Adipose tissue (tissue), 3 donors: ENCODE measurements around the gene SMO. TPM values are rescaled to one million over a fixed set of nuclear protein-coding genes. Genes with fewer than 3 reads are reported as not detected.
"Not testable (repeated sequence)": the region's sequence is repeated elsewhere in the genome, so short reads cannot be mapped to it uniquely, and the experiment has no call there.

ENCODE experiments used
- H3K27ac ChIP-seq: one replicate; pipeline ENCODE4 v1.5.1; 2013; ENCODE audit warnings: low read depth, low read length
- WGBS, 3 donors: extraction: QIAGEN DNeasy Blood & Tissue Kit; methylation state at CpG; one replicate each; pipeline ENCODE4 v1.1.7; 2013; 5-methylcytosine and 5-hydroxymethylcytosine counted together
- polyA plus RNA-seq, 3 donors: library from polyadenylated mRNA; stranded (reverse); fragments of 200-250 nt; gene quantifications; one replicate each; pipeline ENCODE4 v1.2.3, GENCODE V29; 2013
- donor health status: healthy with polysubstance abuse.
- donor health status: Bipolar disorder and iron deficiency.
- donor health status: healthy.

The SMO gene
- polyA plus RNA-seq, 3 donors = 1.9 to 4.5 (median 3.1) TPM

DNA sequence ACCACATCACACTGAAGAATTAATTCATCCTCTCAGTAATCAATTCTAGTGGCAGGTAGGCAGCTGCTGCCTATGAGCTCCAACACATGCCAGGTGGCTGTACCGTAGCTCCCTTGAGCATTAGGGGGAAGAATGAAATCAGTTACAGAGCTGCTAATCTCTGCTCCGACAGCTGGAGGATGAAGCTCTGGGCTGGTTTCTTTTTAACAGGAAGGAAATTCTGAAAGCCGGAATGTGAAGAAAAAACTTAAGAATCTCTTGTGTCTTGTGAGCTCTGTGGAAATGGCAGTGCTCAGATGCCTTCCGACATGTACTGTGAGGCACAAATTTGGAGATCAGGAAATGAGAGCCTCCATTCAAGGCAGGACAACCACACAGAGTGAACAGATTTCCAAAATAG, 33.6 kb downstream of the SMO start:
- no peak overlapping the region for H3K27ac ChIP-seq
- WGBS, 3 donors = 13 to 34% (median 22%) methylated on average over 4 of the region's 4 CpGs

- 0 to 1% (median 0%) methylated on average over 47 to 63 of the region's 63 CpGs for WGBS, 3 donors
- H3K27ac ChIP-seq = peak within 1 kb of the TSS; percentile 66
These were observed 36.1 kb downstream of the SMO start, which contains the start of gene AHCYL2 for GRCh38 chr7:129224251-129225205. Gene AHCYL2 (plus strand): TSS chr7:129225030.

DNA sequence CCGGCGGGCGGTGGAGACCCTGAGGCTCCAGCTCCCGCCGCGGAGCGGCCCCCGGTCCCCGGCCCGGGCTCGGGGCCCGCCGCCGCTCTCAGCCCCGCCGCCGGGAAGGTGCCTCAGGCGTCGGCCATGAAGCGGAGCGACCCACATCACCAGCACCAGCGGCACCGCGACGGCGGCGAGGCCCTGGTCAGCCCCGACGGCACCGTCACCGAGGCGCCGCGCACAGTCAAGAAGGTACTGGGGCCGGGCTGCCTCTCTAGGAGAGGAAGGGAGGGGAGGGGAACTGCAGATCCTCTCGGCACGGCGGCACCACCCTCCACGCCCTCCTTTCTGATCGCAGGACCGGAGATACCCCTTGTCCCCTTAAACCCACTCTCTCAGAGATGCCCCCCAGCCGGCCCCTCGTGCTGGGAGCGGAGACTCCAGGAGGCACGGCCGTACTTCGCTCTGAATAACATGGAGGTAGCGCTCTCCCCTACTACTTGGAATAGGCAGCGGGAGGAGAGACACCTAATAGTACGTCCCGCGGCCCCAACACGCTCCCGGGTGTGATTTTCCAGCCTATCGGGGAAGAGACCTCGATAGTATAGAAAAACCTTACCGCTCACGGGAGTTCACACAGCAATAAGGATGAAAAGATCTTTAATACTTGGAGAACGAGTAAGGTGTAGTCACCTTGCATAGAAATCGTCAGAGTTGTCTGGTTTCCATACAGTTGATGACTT, 36.9 kb downstream of the SMO start:
- no peak overlapping the region for H3K27ac ChIP-seq
- WGBS, 3 donors = 1% methylated on average over 58 to 60 of the region's 60 CpGs

DNA sequence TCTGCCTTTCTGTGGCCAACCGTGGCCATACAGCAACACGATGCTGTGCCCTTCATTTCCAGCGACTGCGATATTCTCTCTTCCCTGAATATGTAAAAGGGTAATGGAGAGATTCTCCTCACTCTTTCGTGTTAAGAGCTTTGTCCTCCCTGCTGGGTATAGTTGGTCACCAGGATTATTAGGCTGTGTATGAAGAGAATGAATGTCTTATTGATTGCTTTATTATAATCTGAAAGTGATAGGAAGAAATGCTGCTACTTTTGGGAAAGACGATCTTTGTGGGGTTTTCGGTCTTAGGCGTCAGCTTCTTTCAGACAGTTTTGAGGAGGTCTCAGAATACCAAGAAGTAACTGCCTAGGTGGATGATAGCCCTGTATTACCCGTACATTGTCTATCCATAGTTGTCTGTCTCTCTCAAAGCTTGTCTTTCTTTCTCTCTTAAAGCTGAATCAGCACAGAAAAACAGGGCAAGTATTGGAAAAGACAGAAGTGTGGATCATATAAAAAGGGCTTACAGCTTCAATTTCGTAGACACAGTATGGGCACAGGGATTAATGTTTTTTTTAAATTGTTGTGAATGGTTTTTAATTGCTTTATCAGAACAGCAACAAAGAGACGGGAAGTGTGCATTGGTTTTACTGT, 37.6 kb downstream of the SMO start:
- 22 to 34% (median 27%) methylated on average over 11 of the region's 11 CpGs for WGBS, 3 donors
- H3K27ac ChIP-seq = no peak overlapping the region

DNA sequence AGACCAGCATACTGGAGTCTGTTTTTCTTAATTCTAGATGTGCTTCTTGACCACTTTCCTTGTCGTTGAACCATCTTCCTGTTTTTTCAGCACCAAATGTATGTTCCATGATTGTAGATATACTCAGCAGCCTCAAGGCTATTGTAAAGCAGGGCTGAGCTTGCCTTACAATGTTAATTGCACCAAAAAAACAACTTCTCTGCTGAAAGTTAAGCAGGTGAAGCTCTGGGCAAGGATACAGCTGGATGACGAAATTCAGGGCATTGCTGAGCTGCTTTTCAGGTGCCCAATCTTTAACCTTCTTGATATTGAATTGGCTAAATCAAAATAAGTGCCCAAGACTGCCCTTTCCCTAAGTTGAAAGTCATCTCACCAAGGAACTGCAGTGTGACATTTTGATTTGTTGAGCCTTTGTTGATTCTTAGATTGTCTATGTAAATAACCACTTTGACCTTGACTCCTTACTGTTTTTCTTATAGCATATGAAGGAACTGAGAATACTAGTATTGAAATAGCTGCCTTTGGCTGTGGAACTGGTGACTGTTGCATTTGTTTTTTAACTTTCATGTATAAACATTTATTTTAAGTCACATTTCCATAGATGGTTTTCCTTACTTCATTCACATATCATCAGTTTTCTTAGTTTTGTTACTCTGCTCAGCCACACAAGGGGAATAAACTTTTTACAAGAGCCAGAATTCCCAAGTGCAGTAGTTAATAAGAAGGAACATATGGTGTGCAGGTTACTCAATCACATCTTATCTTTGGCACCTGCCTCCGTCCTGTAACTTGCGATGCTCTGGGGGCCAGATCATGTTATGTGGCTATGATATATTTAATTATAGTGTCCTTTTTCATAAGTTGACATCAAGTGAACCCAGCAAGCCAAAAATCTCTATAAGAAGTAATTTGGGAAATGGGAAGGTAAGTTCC, 39.5 kb downstream of the SMO start:
- H3K27ac ChIP-seq = no peak overlapping the region
- WGBS, 3 donors = 46 to 84% (median 83%) methylated on average over 4 of the region's 4 CpGs

- 59 to 88% (median 87%) methylated on average over 2 of the region's 2 CpGs for whole genome bisulfite sequencing, 3 donors
These were observed 40.2 kb downstream of the SMO start for GRCh38 chr7:129228633-129229032.

DNA sequence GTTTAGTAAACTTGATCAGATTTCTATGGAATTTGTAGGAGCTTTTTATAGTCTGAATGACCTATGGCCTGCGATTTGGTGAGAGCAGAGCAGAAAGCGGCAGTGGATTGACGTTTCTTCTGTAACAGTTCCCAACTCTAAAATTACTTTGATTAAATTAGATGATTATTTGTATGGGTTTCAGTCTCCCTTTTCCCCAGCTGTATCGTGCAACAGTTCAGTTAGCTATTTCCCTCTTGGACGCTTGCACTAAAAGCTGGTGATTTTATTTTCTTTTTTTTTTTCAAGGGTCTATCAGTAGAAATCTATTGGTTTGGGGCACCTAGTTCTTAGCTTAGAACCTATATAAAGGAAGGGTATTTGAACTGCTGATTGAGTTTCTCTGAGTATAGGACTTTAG, 43.2 kb downstream of the SMO start:
- no peak overlapping the region for H3K27ac ChIP-seq
- whole genome bisulfite sequencing, 3 donors = 49 to 81% (median 64%) methylated on average over 5 of the region's 5 CpGs

More at GRCh38 chr7:129228633-129229032, 40.2 kb downstream of the SMO start:
- no peak overlapping the region for H3K27ac ChIP-seq

DNA sequence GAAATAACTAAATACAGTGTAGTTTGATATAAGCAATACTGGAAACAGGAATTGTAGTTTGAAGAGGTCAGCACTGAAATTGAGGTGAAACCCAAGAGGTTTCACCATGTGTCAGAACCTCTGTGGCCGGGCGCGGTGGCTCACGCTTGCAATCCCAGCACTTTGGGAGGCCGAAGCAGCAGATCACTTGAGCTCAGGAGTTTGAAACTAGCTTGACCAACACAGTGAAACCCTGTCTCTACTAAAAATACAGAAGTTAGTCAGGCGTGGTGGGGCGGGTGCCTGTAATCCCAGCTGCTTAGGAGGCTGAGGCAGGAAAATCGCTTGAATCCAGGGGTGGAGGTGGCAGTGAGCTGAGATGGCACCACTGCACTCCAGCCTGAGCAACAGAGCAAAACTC, 50.1 kb downstream of the SMO start:
- 87 to 96% (median 90%) methylated on average over 8 of the region's 8 CpGs for WGBS, 3 donors
- no peak overlapping the region for H3K27ac ChIP-seq

DNA sequence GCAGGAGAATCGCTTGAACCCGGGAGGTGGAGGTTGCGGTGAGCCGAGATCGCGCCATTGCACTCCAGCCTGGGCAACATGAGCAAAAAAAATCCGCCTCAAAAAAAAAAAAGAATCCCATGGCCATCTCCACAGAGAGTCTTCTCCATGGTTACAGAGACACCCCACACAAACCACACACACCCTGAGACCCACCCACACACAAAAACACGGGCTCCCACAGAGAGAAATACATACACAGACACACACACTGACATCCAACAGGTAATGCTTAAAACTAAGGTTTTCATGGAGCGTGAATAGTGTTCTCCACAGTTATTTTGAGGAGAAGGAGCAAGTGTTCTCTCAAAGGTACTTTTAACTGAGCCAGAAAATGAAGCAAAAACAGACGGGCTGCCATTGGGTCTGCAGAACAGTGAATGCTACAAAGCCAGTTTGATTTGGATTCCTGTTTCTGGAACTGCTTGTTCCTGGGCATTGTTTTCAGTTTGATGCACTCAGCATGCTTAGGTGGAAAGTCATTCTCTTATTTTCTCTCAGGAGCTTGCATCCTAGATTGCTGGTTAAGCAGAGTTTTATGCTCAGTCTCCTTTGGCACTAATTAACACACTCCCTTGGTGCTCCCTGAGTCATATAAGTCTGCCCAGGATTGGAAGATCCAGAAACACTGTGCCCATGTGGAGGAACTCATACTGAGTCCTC, 51.8 kb downstream of the SMO start:
- WGBS, 3 donors = 90 to 94% (median 93%) methylated on average over 10 of the region's 10 CpGs

GRCh38 chr7:129244220-129244619, 55.8 kb downstream of the SMO start:
- 95 to 100% (median 100%) methylated on average over 1 of the region's 1 CpG for WGBS, 3 donors
- H3K27ac ChIP-seq = no peak overlapping the region

More for the DNA sequence above, 51.8 kb downstream of the SMO start:
- H3K27ac ChIP-seq = no peak overlapping the region

GRCh38 chr7:129245533-129245932, 57.1 kb downstream of the SMO start:
- WGBS, 3 donors = 79 to 96% (median 93%) methylated on average over 3 of the region's 3 CpGs

DNA sequence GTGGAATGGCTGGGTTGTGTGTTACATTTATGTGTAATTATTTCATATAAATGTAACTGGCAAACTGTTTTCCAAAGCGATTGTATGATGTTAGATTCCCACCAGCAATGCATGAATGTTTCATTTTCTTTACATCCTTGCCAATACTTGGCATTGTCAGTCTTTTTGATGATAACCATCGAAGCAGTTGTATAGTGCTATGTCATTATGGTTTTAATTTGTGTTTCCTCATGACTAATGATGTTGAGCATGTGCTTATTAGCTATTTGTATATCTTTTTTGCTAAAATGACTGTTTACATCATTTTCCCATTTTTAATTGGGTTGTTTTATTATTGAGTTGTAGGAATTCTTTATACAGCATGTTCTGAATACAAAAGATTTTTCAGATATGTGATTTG, 58.7 kb downstream of the SMO start:
- no peak overlapping the region for H3K27ac ChIP-seq
- WGBS, 3 donors = 72 to 78% (median 74%) methylated on average over 2 of the region's 2 CpGs

More at GRCh38 chr7:129245533-129245932, 57.1 kb downstream of the SMO start:
- no peak overlapping the region for H3K27ac ChIP-seq

GRCh38 chr7:129252128-129252527, 63.7 kb downstream of the SMO start:
- no peak overlapping the region for H3K27ac ChIP-seq
- 76 to 80% (median 77%) methylated on average over 2 of the region's 2 CpGs for whole genome bisulfite sequencing, 3 donors

GRCh38 chr7:129252603-129253002, 64.2 kb downstream of the SMO start:
- not testable (repeated sequence) for H3K27ac ChIP-seq
- WGBS, 3 donors = 91 to 96% (median 93%) methylated on average over 5 of the region's 5 CpGs

DNA sequence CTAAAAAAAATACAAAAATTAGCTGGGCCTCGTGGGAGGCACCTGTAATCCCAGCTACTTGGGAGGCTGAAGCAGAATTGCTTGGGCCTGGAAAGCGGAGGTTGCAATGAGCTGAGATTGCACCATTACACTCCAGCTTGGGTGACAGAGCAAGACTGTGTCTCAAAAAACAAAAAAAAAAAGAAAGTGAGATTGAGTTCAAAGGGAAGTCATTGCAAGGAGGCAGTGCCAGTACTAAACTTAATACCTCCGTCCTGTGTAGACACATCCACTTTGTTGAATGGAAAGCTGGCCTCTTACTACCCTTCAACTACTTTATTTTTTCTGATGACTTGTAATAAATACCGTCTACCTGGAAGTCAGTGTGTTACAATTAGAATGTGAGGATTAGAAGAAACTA, 67.4 kb downstream of the SMO start:
- WGBS, 3 donors = 90 to 95% (median 92%) methylated on average over 4 of the region's 4 CpGs
- no peak overlapping the region for H3K27ac ChIP-seq

DNA sequence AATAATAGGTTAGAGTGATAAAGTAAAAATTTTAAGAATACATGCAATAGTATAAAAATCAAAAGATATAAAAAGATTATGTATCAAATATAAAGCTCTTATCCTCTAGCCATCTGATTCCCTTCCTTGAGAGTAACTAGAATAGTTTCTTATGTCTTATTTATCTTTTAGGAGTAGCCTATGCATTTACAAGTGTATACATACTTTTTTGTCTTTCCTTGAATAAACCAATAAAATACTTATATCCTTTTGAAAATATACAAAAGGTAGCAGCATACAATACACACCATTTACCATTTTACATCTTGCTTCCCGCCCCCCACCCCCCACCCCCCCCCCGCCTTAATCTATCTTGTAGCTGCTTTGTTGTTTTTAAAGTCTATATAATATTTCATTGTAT, 67.8 kb downstream of the SMO start:
- WGBS, 3 donors = 83 to 96% (median 94%) methylated on average over 2 of the region's 2 CpGs
- H3K27ac ChIP-seq = no peak overlapping the region

DNA sequence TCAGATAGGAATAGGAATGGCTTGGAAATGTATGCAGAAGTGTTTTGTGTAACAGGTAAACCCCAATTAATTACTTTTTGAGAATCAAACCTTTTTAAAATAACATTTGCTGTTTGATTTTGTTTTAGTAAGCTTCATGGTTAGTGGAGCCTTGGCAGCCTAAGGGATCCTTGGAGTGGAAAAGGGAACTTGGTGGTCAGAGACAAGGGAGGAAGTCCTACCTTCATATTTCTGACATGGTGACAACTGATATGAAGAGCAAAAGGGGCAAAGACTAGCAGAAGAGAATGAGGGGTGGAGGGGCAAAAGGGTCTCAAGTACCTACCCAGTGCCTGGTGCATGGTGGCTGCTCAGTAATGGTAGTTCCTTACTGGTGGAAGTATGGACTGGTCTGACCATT, 68.7 kb downstream of the SMO start:
- H3K27ac ChIP-seq = no peak overlapping the region
